ENCODE measurements around the gene KAT6B.

KAT6B gene

GRCh38 chr10:74953214-74953613 is 126.8 kb downstream of the KAT6B start:
- DNase-seq (ENCODE audit: low read depth), result no peak

- no peak for DNase-seq (ENCODE audit: low read depth)
Measured at GRCh38 chr10:74955796-74956195, 129.4 kb downstream of the KAT6B start.

DNA sequence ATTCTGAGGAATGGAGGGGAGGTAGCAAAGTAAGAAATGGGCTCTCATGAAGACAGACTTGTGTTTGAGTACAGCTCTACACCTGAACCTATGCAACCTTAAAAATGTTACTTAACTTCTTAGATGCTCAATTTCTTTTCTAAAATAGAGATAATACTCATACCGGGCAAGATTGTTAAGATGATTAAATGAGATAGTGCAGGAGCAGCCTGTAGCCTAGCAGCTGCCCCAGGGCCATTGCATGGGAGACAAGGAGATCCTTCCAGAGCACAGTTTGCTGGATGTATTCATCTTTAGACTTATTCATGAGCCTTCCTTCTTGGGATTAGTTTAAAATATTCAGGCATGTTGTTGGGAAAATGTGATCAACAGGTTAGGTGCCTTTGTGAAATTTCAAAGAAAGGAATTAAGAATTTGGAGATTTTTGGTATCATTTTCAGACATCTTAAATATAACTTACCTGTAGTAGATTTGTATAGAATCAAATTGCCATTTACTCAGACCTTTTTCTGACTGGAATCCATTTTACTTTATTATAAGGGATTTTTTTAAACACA is 130.2 kb downstream of the KAT6B start:
- no peak for DNase-seq (ENCODE audit: low read depth)

- DNase-seq (ENCODE audit: low read depth), result no peak
Measured at GRCh38 chr10:74957285-74957961, 131.0 kb downstream of the KAT6B start.

- no peak for DNase-seq (ENCODE audit: low read depth)
Measured at GRCh38 chr10:74958316-74958715, 131.9 kb downstream of the KAT6B start.

GRCh38 chr10:74960670-74961069 is 134.3 kb downstream of the KAT6B start:
- DNase-seq (ENCODE audit: low read depth), result no peak

GRCh38 chr10:74962517-74962916 is 136.1 kb downstream of the KAT6B start:
- no peak for DNase-seq (ENCODE audit: low read depth)

DNA sequence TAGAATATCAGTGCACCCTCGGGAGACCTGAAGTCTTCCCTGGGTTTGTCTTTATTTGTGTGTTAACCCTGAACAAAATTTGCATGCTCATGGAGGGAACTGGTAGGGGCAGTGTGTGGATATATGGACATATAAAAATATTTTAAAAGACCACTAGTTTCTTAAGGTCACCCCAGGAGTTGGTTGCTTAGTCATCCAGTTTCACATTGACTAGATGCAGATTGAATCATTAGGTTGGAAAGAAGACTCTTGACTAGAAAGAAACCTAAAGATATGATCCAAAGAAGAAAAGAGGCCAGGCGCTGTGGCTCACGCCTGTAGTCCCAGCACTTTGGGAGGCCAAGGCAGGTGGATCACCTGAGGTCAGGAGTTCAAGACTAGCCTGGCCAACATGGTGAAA is 137.1 kb downstream of the KAT6B start:
- DNase-seq (ENCODE audit: low read depth), result no peak

DNA sequence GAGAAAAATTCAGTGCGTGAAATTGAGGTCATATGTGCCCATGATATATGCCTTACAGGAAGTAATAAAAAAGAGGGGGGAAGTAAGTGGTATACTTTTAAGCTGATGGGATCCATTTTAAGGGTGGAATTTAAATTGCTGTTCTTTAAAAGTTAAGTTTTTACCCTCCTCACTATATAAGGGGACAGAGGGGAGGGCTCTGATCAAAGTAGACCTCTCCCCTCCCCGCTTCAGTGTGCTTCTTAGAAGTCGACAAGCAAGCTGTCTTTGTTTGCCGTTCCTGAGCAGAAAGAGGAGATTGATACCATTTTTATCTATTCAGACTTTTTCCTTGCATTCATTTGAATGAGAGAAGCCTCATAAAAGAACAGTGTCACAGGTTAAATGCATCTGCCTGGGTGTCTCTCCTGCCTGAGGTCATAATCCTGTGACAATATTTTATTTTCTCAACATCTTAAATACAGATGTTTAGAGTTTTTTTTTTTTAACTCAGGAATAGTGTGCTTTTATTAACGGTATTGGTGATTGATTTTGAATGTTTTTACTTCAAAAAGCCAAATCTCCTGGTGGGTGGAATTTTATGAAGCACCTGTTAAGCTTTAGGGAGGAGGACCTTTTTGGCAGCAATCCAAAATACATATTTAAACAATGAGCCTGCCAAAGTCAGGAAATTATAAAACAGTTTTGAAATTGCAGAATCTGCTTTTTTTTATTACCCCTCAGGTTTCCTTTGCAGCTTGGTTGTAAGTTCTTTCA is 141.7 kb downstream of the KAT6B start:
- DNase-seq (ENCODE audit: low read depth), result no peak

DNA sequence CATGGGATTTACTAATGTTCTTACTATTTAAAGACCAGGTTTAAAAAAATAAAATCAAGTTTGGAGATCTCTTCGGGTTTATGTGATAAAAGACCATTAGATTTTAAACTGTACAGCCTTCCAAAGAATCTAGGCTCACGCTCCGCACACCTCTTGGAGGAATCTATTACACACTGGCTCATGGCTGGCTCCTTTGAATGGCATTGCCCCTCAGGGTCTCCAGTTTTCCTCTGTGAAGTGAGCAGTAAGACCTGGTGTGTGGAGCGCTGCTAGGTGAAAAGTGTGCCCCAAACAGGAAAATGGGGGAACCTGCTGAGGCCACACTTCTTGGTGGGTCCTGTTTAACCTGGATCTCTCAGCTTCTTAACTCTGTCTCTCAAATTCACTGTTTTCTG is 142.3 kb downstream of the KAT6B start:
- DNase-seq (ENCODE audit: low read depth), result no peak

DNA sequence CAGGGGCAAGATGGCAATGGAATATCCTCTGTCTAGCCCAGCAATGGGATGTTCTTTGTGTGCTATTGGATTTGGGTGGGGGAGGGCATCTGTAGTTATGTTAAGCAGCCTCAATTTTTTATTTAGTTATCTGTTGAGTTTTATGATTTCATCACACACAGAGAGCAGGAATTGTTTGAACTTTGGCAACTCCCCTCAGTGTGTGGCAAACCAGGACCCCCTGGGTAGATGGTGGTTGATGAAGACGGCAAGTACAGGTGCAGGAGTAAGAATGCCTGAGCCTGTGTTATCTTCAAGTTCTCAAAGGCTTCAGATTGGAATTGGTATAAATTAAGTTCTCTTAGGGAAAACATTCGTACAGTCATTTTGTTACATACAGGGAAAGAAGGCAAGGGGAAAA is 142.7 kb downstream of the KAT6B start:
- no peak for DNase-seq (ENCODE audit: low read depth)

DNA sequence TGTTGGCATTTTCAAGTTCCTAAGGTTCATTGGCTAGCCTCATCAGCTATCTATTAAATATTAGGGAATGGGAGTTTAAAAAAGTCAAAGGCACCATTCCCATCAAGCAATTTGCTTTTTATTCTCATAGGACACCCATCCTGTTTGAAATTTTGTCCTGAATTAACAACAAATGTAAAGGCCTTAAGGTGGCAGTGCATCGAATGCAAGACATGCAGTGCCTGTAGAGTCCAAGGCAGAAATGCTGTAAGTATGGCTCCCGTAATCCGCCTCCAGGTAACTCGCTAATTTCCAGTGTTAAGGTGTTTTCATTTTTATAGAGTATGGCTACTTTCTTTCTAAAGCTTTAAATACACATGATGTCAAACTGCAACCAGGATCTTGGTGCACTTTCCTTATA is 143.1 kb downstream of the KAT6B start:
- DNase-seq (ENCODE audit: low read depth), result no peak

- no peak for DNase-seq (ENCODE audit: low read depth)
Measured at GRCh38 chr10:74973741-74974392, 147.5 kb downstream of the KAT6B start.

DNA sequence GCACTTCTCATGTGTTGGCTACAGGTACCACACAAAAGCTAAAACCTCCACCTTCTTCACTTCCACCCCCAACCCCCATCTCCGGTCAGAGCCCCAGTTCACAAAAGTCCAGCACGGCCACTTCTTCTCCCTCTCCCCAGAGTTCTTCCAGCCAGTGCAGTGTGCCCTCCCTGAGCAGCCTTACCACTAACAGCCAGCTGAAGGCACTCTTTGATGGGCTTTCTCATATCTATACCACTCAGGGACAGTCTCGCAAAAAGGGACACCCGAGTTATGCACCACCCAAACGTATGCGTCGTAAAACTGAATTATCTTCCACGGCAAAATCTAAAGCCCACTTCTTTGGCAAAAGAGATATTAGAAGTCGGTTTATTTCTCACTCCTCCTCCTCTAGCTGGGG is 149.4 kb downstream of the KAT6B start:
- DNase-seq (ENCODE audit: low read depth), result no peak

- no peak for DNase-seq (ENCODE audit: low read depth)
Measured at GRCh38 chr10:74976565-74976964, 150.2 kb downstream of the KAT6B start.

DNA sequence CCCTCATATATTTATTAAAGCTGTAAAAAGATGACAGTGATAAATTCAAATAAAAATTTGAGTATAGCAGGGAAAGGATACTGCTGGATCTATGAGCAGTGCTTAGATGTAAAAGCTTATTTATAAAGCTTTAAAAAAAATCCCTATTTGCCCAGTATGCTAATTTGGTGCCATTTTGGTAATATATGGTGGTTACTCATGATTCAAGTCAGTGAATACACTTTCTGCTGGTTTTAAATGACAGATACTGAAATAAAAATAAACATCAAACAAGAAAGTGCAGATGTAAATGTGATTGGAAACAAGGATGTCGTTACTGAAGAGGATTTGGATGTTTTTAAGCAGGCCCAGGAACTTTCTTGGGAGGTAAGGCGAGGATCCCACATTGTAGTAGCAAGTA is 150.7 kb downstream of the KAT6B start:
- DNase-seq (ENCODE audit: low read depth), result no peak

DNA sequence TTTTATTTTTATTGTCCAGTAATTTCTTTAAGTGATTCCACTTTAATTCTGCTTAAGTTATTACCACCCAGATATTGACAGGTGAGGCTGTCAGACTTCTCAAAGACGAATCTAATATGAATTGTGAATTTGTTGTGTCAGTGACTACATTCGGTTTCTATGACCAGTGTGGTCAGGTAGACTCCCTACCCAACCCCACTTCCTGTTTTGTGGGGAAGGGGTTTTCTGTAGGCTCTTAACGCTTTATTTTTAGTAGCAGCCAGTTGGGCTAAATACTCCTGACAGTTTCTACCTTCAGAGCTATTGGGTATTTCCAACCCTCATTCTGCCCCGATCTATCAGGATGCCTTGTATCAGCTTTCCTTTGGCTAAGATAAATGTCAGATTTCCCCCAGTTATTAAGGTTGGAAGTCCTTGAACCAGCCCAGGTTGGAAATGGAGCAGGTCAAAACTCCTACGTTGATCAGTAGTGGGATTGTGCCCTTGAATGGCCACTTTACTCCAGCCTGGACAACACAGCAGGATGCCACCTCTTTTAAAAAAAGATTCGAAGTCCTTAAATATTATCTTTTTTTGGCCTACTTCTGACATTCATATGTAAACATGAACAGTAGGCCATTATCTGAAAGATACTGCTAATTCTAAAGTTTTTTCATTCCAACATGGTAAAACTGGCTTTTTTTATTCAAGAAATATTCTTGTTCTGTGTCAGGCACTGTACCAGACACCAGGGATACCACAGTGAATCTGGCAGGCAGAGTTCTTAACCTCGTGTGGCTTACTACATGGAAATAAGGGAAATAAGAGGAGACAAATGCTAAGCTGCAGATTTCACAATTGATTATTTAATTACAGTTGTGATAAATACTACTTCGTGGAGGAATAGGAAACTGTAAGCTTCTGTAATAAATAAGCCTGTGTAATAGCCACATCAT is 151.8 kb downstream of the KAT6B start:
- DNase-seq (ENCODE audit: low read depth), result no peak

DNA sequence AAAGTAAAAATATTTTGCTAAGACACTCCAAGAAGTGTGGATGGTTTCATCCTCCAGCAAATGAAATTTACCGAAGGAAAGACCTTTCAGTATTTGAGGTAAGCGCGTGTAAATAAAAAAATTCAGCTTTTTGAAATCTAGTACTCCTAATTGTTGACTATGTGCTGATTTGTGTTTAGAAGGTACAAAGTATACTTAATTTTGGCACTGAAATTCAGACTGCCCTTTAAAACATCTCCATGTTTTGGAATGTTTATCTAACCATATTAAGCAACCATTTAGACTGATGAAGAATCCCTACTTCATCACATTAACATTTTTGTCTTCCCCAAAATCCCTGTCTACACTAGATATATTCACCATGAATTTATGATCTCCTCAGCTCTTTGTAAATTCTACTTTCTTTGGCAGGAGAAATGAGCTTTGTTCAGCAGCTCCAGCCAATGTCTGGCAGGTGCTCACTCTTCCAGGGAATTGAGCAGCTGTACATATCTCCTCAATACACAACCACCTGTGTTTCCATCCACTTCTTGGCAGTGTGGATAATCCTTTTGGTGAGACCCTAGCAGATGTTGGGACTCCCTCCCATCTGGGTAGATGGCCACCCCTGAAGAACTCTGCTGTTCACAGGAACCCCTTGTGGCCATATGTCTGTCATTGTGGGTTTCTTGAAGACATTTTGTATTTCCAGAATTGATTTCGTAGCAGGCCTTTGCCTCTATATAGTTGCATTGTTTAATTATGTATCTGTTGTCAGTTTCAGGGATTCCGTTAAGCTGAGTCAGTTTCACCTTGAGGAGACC is 155.6 kb downstream of the KAT6B start:
- DNase-seq (ENCODE audit: low read depth), result no peak

DNA sequence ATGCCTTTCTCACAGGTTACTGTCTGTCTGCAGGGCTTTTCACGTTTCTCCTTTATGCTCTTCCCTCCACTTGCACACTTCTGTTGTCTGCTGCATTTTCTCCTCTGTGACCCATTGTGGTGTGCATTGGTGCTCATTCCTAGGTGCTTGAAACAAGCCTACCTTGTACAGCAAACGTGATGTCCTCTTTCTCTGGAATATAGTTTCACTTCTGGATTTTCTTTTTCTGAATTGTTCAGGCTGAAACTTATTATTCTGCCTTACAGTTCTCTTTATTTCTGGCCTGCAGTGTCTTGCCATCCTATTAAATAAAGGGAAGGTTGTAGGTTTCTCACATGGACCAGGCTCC is 156.2 kb downstream of the KAT6B start:
- DNase-seq (ENCODE audit: low read depth), result no peak

- DNase-seq (ENCODE audit: low read depth), result no peak
Measured at GRCh38 chr10:74983383-74983782, 157.0 kb downstream of the KAT6B start.
